Fibroblast of the aortic adventitia (primary cell): Measurements from ENCODE around the gene SLC8A3. TPM values are rescaled to one million over a fixed set of nuclear protein-coding genes. Genes with fewer than 3 reads are reported as not detected.
A peak's percentile ranks its signal among the peaks of the same experiment; 100 is the strongest.

Experiments
- DNase-seq: peaks from one replicate; pipeline ENCODE4 v3.0.0-alpha.2; 2010; ENCODE audit warnings: low read depth
- H3K4me3 ChIP-seq: 2 replicates; pipeline ENCODE4 v1.5.1; 2011; ENCODE audit warnings: low read depth, mild to moderate bottlenecking, control low read depth, low read length, moderate library complexity
- total RNA-seq: library from RNA; depleted of rRNA; stranded (reverse); fragments of >200 nt; gene quantifications from 2 replicates; pipeline ENCODE4 v1.2.3, GENCODE V29; 2012; ENCODE audit warnings: low replicate concordance
- TF ChIP-seq, protein P1 (sequence below): IDR thresholded peaks from 2 replicates; pipeline ENCODE4 v1.5.1; 2011; ENCODE audit warnings: mild to moderate bottlenecking, low read length, control low read depth, inconsistent platforms; ENCODE audit not compliant: insufficient read depth

Gene SLC8A3
- total RNA-seq, 1 donor: not detected

DNA sequence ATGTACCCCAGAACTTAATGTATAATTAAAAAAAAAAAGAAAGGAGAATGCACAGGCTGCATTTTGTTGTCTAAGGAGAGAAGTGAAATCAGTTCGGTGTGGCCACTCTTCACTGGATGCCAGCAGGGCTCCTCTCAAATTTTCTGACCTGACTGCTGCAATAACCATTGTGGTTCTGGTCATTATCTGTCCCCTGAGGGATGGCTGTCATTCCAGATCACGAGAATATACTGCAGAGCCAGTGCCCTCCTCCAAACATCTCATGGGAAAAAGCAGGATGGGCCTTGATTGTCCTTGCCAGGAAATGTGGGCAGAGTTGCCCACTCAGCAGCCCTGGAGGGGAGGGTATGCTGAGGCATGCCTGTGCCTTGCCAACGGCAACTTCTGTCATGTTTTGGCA lies 139.1 kb downstream of the SLC8A3 start:
- no peak overlapping the region for H3K4me3 ChIP-seq
- no peak for DNase-seq
- TF ChIP-seq, protein P1, sequence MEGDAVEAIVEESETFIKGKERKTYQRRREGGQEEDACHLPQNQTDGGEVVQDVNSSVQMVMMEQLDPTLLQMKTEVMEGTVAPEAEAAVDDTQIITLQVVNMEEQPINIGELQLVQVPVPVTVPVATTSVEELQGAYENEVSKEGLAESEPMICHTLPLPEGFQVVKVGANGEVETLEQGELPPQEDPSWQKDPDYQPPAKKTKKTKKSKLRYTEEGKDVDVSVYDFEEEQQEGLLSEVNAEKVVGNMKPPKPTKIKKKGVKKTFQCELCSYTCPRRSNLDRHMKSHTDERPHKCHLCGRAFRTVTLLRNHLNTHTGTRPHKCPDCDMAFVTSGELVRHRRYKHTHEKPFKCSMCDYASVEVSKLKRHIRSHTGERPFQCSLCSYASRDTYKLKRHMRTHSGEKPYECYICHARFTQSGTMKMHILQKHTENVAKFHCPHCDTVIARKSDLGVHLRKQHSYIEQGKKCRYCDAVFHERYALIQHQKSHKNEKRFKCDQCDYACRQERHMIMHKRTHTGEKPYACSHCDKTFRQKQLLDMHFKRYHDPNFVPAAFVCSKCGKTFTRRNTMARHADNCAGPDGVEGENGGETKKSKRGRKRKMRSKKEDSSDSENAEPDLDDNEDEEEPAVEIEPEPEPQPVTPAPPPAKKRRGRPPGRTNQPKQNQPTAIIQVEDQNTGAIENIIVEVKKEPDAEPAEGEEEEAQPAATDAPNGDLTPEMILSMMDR: no peak

DNA sequence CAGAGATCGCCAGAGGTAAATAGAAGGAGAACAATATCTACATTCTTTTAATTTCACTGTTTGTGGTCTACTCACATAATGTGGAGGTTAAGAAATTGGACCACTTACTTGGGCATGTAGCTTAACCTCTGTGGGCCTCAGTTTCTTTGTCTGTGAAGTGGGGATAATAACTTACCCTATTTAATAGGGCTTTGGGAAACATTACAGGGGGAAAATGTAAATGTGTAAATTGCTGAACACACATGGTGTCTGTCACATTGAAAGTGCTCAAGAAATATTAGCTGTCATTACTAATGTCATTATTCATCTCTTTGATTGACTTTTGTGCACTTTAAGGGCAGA lies 140.5 kb downstream of the SLC8A3 start:
- no peak overlapping the region for H3K4me3 ChIP-seq
- TF ChIP-seq, protein P1: no peak
- DNase-seq: no peak

DNA sequence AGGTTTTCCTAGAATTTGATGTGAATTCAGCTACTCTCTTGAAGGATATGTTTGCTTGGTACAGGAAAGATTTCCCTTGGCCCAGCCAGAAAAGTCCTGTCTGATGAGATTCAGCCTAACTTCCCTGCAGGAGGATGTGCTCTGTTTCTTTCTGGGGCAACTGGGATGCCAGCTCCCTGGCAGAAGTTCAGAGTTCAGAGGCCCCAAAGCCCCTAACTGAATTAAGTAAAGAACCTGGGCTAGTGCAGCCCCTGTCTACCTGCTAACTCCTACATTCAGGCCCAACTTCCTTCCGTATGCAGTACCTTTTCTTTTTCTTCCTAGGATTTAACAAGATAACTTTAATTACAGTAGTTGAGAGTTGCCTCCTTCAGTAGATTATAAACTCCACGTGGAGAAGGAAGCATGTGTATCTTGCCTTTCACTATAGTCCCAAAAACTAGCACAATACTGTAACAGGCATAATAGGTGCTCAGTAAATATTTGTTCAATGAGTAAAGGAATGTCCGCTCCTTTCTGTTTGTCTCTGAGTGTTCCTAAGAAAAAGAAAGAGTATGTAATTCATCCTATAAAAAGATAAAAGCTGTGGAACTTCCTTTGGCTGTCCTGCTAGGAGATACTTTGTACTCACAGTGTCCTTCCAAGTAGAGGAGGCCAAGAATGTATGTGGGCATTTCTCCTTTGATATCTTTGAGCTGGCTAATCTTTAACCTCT lies 141.0 kb downstream of the SLC8A3 start:
- no peak overlapping the region for H3K4me3 ChIP-seq
- TF ChIP-seq, protein P1: no peak
- no peak for DNase-seq

DNA sequence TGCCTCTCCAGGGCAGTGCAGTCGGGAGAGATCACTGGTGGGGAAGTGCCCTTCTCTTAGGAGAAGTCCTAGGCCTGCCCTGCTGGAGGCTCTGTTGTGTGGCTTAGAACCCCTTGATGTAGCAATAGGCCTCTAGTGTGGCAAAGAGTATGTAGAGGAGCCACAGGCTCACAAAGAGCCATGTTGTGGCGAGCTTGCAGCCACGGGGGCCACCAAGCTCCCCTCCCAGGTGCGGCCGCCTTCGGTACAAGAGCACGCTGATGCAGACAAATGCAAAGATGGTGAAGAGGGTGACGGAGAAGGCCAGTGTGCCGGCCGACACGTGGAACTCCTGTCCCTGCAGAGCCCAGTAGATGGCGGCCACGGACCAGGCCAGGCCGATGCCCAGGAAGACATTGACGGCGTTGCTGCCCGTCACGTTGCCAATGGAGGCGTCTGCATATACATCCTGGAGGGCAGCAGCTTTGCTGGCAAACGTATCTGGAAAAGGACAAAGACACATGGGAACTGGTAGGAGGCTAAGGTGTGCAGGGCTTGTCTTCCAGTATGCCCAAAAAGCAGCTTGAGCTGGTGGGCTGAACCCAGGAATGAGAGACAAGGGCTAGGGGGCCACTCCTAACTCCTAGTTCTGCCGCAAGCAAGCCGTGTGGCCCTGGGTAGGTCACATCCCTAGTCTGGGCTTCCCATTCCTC lies 142.8 kb downstream of the SLC8A3 start:
- DNase-seq: peak; percentile 37
- H3K4me3 ChIP-seq: no peak overlapping the region
- TF ChIP-seq, protein P1: peak; percentile 68

DNA sequence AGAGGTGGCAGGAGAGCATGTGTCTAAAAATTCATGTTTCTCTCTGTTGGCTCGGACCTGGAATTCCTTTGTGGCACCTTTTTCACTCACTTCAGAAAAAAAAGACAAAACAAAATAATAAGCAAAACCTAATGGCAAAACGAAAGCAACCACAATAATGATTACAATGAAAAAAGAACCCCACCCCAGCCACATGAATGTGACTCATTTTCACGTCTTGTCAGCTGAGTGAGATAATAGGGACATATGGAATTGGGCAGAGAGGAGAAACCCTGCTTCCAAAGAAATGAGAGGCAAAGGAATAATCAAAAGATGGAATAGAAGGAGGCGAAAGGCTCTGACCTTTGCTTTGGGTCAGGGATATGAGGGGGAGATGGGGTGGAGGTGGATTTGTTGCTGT lies 143.4 kb downstream of the SLC8A3 start:
- TF ChIP-seq, protein P1: no peak
- DNase-seq: peak; percentile 16
- H3K4me3 ChIP-seq: no peak overlapping the region

DNA sequence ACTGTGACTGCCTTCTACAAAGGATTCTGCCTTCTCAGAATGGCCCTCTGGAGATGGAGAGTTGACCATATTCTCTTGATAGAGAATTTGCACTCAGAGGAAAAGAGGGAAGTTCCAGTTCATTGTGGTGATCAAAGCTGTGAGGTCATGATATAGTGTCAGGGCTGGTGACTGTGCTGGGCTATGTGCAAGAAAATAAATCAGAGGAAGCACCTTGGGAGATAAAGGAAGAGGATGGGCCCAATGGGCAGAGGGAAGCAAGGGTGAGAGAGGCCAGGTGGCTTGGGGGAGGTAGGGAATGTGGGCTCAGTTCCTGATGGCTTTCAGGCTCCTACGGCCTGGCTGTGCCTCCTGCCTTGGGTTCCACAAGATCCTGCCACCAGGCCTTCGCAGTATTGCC lies 145.8 kb downstream of the SLC8A3 start:
- no peak for DNase-seq
- no peak overlapping the region for H3K4me3 ChIP-seq
- TF ChIP-seq, protein P1: no peak
